Endothelial cell (in vitro differentiated cells): ENCODE measurements around the gene ZFHX3. TPM values are rescaled to one million over a fixed set of nuclear protein-coding genes. Genes with fewer than 3 reads are reported as not detected.

ENCODE experiments used
- DNase-seq: peaks from one replicate; pipeline ENCODE4 v3.0.0; 2021; ENCODE audit warnings: low spot score
- H3K27ac Mint-ChIP-seq: one replicate; pipeline ENCODE4 v1.8.0; 2021; ENCODE audit warnings: mixed read lengths, inconsistent platforms; ENCODE audit not compliant: unreplicated experiment
- H3K27me3 Mint-ChIP-seq: one replicate; pipeline ENCODE4 v1.8.0; 2021; ENCODE audit warnings: mild to moderate bottlenecking, moderate library complexity, mixed read lengths, inconsistent platforms; ENCODE audit not compliant: unreplicated experiment
- H3K36me3 Mint-ChIP-seq: one replicate; pipeline ENCODE4 v1.8.0; 2021; ENCODE audit warnings: mild to moderate bottlenecking, low read depth, mixed read lengths, inconsistent platforms; ENCODE audit not compliant: unreplicated experiment
- H3K4me1 Mint-ChIP-seq: one replicate; pipeline ENCODE4 v1.8.0; 2021; ENCODE audit warnings: mild to moderate bottlenecking, mixed read lengths, inconsistent platforms; ENCODE audit not compliant: unreplicated experiment
- H3K4me3 Mint-ChIP-seq: one replicate; pipeline ENCODE4 v1.8.0; 2021; ENCODE audit warnings: mild to moderate bottlenecking, mixed read lengths, inconsistent platforms; ENCODE audit not compliant: unreplicated experiment
- H3K9me3 Mint-ChIP-seq: one replicate; pipeline ENCODE4 v1.8.0; 2021; ENCODE audit warnings: mixed read lengths, inconsistent platforms; ENCODE audit not compliant: unreplicated experiment
- CTCF ChIP-seq: fragments of 200-600 bp; sonication (generic); IDR thresholded peaks from one replicate; pipeline ENCODE4 v1.5.0; 2021; ENCODE audit warnings: antibody characterized with exemption; ENCODE audit not compliant: unreplicated experiment
- total RNA-seq: library from RNA; stranded (reverse); fragmentation: NEBNext Ultra II Directional; extraction: Animal tissue kit (Norgen Biotek cat#: 25700); gene quantifications from one replicate; pipeline ENCODE4 v1.2.1, GENCODE V29; 2021; ENCODE audit not compliant: unreplicated experiment

Gene ZFHX3
- total RNA-seq, 1 donor from 2014 or later, result 17.7 TPM

DNA sequence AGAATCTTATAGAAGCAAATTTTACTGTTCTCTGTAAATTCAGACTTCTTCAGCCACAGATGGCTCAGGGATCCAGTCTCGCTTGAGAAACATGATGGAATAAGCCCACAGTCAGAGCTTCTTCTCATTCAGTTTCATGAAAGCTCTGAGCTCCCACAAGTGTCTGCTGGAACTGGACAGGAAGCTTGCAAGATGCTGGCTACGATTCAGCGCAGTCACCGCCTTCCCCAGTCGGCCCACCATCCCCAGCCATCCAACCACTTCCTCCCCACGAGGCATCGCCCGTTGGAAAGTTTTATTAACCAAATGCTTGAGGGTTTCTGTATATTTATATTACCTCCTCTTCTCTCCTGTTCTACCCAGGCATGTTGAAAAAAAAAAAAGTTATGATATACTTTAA is 171.7 kb downstream of the ZFHX3 start:
- H3K4me3 Mint-ChIP-seq, result no peak overlapping the region
- TF ChIP-seq CTCF, result no peak
- peaks cover 11% of the 10 kb centered on the region for H3K4me1 Mint-ChIP-seq
- DNase-seq, result no peak
- H3K36me3 Mint-ChIP-seq, result peaks cover 18% of the 10 kb centered on the region
- H3K27ac Mint-ChIP-seq, result no peak overlapping the region
- peaks cover 2% of the 10 kb centered on the region for H3K27me3 Mint-ChIP-seq
- no peaks in the 10 kb centered on the region for H3K9me3 Mint-ChIP-seq

- Mint-ChIP-seq H3K4me1 (peaks cover 11% of the 10 kb centered on the region), H3K27ac (no peak overlapping the region)
- no peak for TF ChIP-seq CTCF
Observed at GRCh38 chr16:72875291-72876031, 172.5 kb downstream of the ZFHX3 start.

GRCh38 chr16:72873853-72874252 is 174.1 kb downstream of the ZFHX3 start:
- H3K4me3 Mint-ChIP-seq, result no peak overlapping the region
- peaks cover 2% of the 10 kb centered on the region for H3K27me3 Mint-ChIP-seq
- no peak for TF ChIP-seq CTCF
- H3K9me3 Mint-ChIP-seq, result no peaks in the 10 kb centered on the region
- peaks cover 14% of the 10 kb centered on the region for H3K36me3 Mint-ChIP-seq
- no peak overlapping the region for H3K27ac Mint-ChIP-seq
- no peak for DNase-seq
- H3K4me1 Mint-ChIP-seq, result peaks cover 11% of the 10 kb centered on the region

More at GRCh38 chr16:72875291-72876031, 172.5 kb downstream of the ZFHX3 start:
- H3K36me3 Mint-ChIP-seq, result peaks cover 17% of the 10 kb centered on the region
- H3K9me3 Mint-ChIP-seq, result no peaks in the 10 kb centered on the region
- peaks cover 2% of the 10 kb centered on the region for H3K27me3 Mint-ChIP-seq
- H3K4me3 Mint-ChIP-seq, result no peak overlapping the region
- no peak for DNase-seq

DNA sequence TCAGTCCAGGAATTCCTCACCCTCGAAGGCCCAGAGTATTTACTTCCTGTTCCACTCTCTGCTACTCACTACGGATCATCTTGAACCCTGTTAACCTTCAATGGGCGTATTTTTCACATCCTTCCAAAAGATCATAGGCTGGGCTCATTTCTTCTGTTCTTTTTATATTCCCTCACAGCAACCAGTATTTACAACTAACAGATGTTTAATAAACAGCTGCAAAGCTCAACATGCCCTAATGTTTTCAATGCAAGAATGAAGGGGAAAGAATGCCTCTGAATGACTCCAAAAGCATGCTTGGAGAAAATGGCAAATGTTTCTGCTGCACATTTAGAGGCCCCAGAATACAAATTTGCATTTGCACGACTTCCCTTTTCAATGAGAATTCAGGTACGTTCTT is 174.9 kb downstream of the ZFHX3 start:
- no peak for TF ChIP-seq CTCF
- H3K27me3 Mint-ChIP-seq, result peaks cover 2% of the 10 kb centered on the region
- no peak for DNase-seq
- peaks cover 11% of the 10 kb centered on the region for H3K4me1 Mint-ChIP-seq
- H3K27ac Mint-ChIP-seq, result no peak overlapping the region
- H3K9me3 Mint-ChIP-seq, result no peaks in the 10 kb centered on the region
- H3K36me3 Mint-ChIP-seq, result peaks cover 14% of the 10 kb centered on the region
- no peak overlapping the region for H3K4me3 Mint-ChIP-seq

- no peak for TF ChIP-seq CTCF
- peaks cover 8% of the 10 kb centered on the region for H3K36me3 Mint-ChIP-seq
- no peaks in the 10 kb centered on the region for H3K9me3 Mint-ChIP-seq
- H3K4me1 Mint-ChIP-seq, result no peaks in the 10 kb centered on the region
- H3K27ac Mint-ChIP-seq, result no peak overlapping the region
- no peak overlapping the region for H3K4me3 Mint-ChIP-seq
- no peak for DNase-seq
- peaks cover 2% of the 10 kb centered on the region for H3K27me3 Mint-ChIP-seq
Observed at GRCh38 chr16:72865835-72866234, 182.1 kb downstream of the ZFHX3 start.
